DOHH2 (cell line): Measurements from ENCODE around the gene RALGAPA2.
"Not testable (repeated sequence)": the region's sequence is repeated elsewhere in the genome, so short reads cannot be mapped to it uniquely, and the experiment has no call there.

Experiments used
- H3F3A ChIP-seq: fragments of 200-600 bp; sonication (generic), shearing (Covaris generic); 2 replicates; pipeline ENCODE4 v1.6.0; 2016; ENCODE audit warnings: antibody characterized with exemption, mild to moderate bottlenecking; ENCODE audit not compliant: control insufficient read depth, insufficient read depth
- H3K27ac ChIP-seq: fragments of 200-600 bp; sonication (generic); 2 replicates; pipeline ENCODE4 v1.5.1; 2014; ENCODE audit warnings: low read depth, mild to moderate bottlenecking, low read length, moderate library complexity
- H3K27me3 ChIP-seq: fragments of 200-600 bp; sonication (generic); 2 replicates; pipeline ENCODE4 v1.6.1; 2014; ENCODE audit warnings: mild to moderate bottlenecking, low read length, mixed read lengths; ENCODE audit not compliant: control insufficient read depth
- H3K36me3 ChIP-seq: fragments of 200-600 bp; sonication (generic); 2 replicates; pipeline ENCODE4 v1.6.1; 2014; ENCODE audit warnings: mild to moderate bottlenecking, low read length, moderate library complexity, mixed read lengths; ENCODE audit not compliant: control insufficient read depth
- H3K4me1 ChIP-seq: fragments of 200-600 bp; sonication (generic); 2 replicates; pipeline ENCODE4 v1.6.1; 2014; ENCODE audit warnings: mild to moderate bottlenecking, low read length, mixed read lengths; ENCODE audit not compliant: control insufficient read depth
- H3K4me2 ChIP-seq: fragments of 200-600 bp; sonication (generic); 2 replicates; pipeline ENCODE4 v1.6.0; 2014; ENCODE audit warnings: mild to moderate bottlenecking, low read length, moderate library complexity
- H3K4me3 ChIP-seq: fragments of 200-600 bp; sonication (generic); 2 replicates; pipeline ENCODE4 v1.5.1; 2014; ENCODE audit warnings: mild to moderate bottlenecking, low read length, mixed read lengths
- H3K79me2 ChIP-seq: fragments of 200-600 bp; sonication (generic); 2 replicates; pipeline ENCODE4 v1.6.1; 2014; ENCODE audit warnings: mild to moderate bottlenecking, low read length, mixed read lengths; ENCODE audit not compliant: control insufficient read depth
- H3K9me2 ChIP-seq: fragments of 200-600 bp; sonication (generic); replicated peaks from 2 replicates; pipeline ENCODE4 v1.6.1; 2014; ENCODE audit warnings: mild to moderate bottlenecking, low read length, mixed read lengths; ENCODE audit not compliant: control insufficient read depth
- H3K9me3 ChIP-seq: fragments of 200-600 bp; sonication (generic); 2 replicates; pipeline ENCODE4 v1.6.1; 2014; ENCODE audit warnings: antibody characterized with exemption, low read length, mixed read lengths; ENCODE audit not compliant: control insufficient read depth, insufficient read depth
- H4K20me1 ChIP-seq: fragments of 200-600 bp; sonication (generic); 2 replicates; pipeline ENCODE4 v1.6.0; 2014; ENCODE audit warnings: low read depth, mild to moderate bottlenecking, antibody characterized with exemption, low read length, moderate library complexity; ENCODE audit not compliant: control insufficient read depth, insufficient read depth
- CTCF ChIP-seq: fragments of 200-600 bp; sonication (generic); IDR thresholded peaks from one replicate; pipeline ENCODE4 v1.5.1; 2014; ENCODE audit warnings: antibody characterized with exemption, mild to moderate bottlenecking, low read depth, low read length; ENCODE audit not compliant: poor library complexity, severe bottlenecking
- EZH2phosphoT487 ChIP-seq: fragments of 200-600 bp; sonication (generic); IDR thresholded peaks from 2 replicates; pipeline ENCODE4 v1.6.1; 2017; ENCODE audit warnings: borderline replicate concordance, mild to moderate bottlenecking, antibody characterized with exemption, low read length, moderate library complexity, mixed read lengths

Gene RALGAPA2

GRCh38 chr20:20546402-20546801 is 166.0 kb downstream of the RALGAPA2 start:
- Histone ChIP-seq H4K20me1 (0 out of 2 replicates have a peak, but pooled peaks cover 2% of the 10 kb centered on the region), H3K27me3 (no peaks in the 10 kb centered on the region), H3F3A (no peaks in the 10 kb centered on the region), H3K4me2 (no peak overlapping the region), H3K27ac (no peak overlapping the region), H3K36me3 (no peaks in the 10 kb centered on the region), H3K4me3 (no peak overlapping the region), H3K9me3 (no peaks in the 10 kb centered on the region), H3K9me2 (no peaks in the 10 kb centered on the region), H3K4me1 (peaks cover 12% of the 10 kb centered on the region), H3K79me2 (no peaks in the 10 kb centered on the region)
- no peak for TF ChIP-seq CTCF
- TF ChIP-seq EZH2phosphoT487 = no peak

- H3K79me2 ChIP-seq, H3K27me3 ChIP-seq, H3K27ac ChIP-seq: not testable (repeated sequence)
These were observed 169.1 kb downstream of the RALGAPA2 start for GRCh38 chr20:20543348-20543747.

GRCh38 chr20:20536240-20536933 is 176.1 kb downstream of the RALGAPA2 start:
- H3K9me3 ChIP-seq = no peaks in the 10 kb centered on the region
- no peaks in the 10 kb centered on the region for H3K4me1 ChIP-seq
- no peaks in the 10 kb centered on the region for H3K79me2 ChIP-seq
- no peak overlapping the region for H3K4me2 ChIP-seq
- no peaks in the 10 kb centered on the region for H3K27me3 ChIP-seq
- no peaks in the 10 kb centered on the region for H3K36me3 ChIP-seq
- no peak overlapping the region for H3K27ac ChIP-seq
- no peak overlapping the region for H3K4me3 ChIP-seq
- H4K20me1 ChIP-seq = no peaks in the 10 kb centered on the region
- TF ChIP-seq EZH2phosphoT487 (no peak), CTCF (no peak)
- no peaks in the 10 kb centered on the region for H3K9me2 ChIP-seq
- H3F3A ChIP-seq = no peaks in the 10 kb centered on the region

More at GRCh38 chr20:20543348-20543747, 169.1 kb downstream of the RALGAPA2 start:
- H3K4me1 ChIP-seq = peaks cover 12% of the 10 kb centered on the region
- not testable (repeated sequence) for H3K9me2 ChIP-seq, H3K36me3 ChIP-seq, H3K9me3 ChIP-seq, H3F3A ChIP-seq, H3K4me2 ChIP-seq, H3K4me3 ChIP-seq, H4K20me1 ChIP-seq

- no peaks in the 10 kb centered on the region for H3F3A ChIP-seq
- no peaks in the 10 kb centered on the region for H3K9me3 ChIP-seq
- H3K9me2 ChIP-seq = no peaks in the 10 kb centered on the region
- H3K27me3 ChIP-seq = no peaks in the 10 kb centered on the region
- no peak overlapping the region for H3K27ac ChIP-seq
- H3K79me2 ChIP-seq = no peaks in the 10 kb centered on the region
- no peak overlapping the region for H3K4me3 ChIP-seq
- no peaks in the 10 kb centered on the region for H3K4me1 ChIP-seq
- no peak overlapping the region for H3K4me2 ChIP-seq
- H4K20me1 ChIP-seq = no peaks in the 10 kb centered on the region
- H3K36me3 ChIP-seq = no peaks in the 10 kb centered on the region
- TF ChIP-seq CTCF (no peak), EZH2phosphoT487 (no peak)
These were observed 177.4 kb downstream of the RALGAPA2 start for GRCh38 chr20:20535051-20535450.
